Endothelial cell of umbilical vein (primary cell): Measurements from ENCODE around the gene DISP3. TPM values are rescaled to one million over a fixed set of nuclear protein-coding genes. Genes with fewer than 3 reads are reported as not detected.

Source experiments
- BruUV-seq: library from RNA; stranded (reverse); fragments of 400-500 nt; replicated peaks from 2 replicates; lab custom pipeline; 2021; lab: Mats Ljungman, UMichigan
- CTCF ChIA-PET: fragments of 300-600, 350-600 bp; sonication (Branson Sonifier 250); formaldehyde crosslinking; loops from one replicate; lab custom pipeline; 2021; ENCODE audit warnings: antibody characterized with exemption, inconsistent platforms; lab: Charles Lee
- POLR2A ChIA-PET: fragments of 300-600, 350-600 bp; sonication (Branson Sonifier 250); formaldehyde crosslinking; loops from one replicate; lab custom pipeline; 2021; ENCODE audit warnings: antibody characterized with exemption, inconsistent platforms; lab: Charles Lee
- DNase-seq: peaks from one replicate; pipeline ENCODE4 v3.0.0-alpha.2; 2011; ENCODE audit warnings: low read depth, low spot score
- FAIRE-seq: peaks from 2 replicates; lab custom pipeline; 2011; peaks lifted over from hg19 to GRCh38; lab: Jason Lieb, UNC
- H2AFZ ChIP-seq: 2 replicates; pipeline ENCODE4 v1.6.0; 2012; ENCODE audit warnings: low read depth, low read length, control low read depth, inconsistent platforms
- H3K27ac ChIP-seq: 2 replicates; pipeline ENCODE4 v1.5.1; 2011; ENCODE audit warnings: low read depth, mild to moderate bottlenecking, control low read depth, low read length, moderate library complexity; ENCODE audit not compliant: insufficient read depth
- H3K27me3 ChIP-seq, 2 experiments: 2 replicates each; pipeline versions ENCODE4 v1.6.0 to v1.6.1; 2011; ENCODE audit warnings: low read length in 2 of 2, mixed read lengths in 1 of 2; ENCODE audit not compliant: control insufficient read depth in 2 of 2, insufficient read depth in 2 of 2
- H3K36me3 ChIP-seq, 2 experiments: 2 replicates in 1 of 2; 3 replicates in 1 of 2; pipeline ENCODE4 v1.5.1; 2011; ENCODE audit warnings: low read length in 2 of 2, mild to moderate bottlenecking in 1 of 2, moderate library complexity in 1 of 2; ENCODE audit not compliant: control insufficient read depth in 2 of 2, insufficient read depth in 2 of 2; ENCODE audit errors: extremely low read depth in 1 of 2
- H3K4me1 ChIP-seq: 3 replicates; pipeline ENCODE4 v1.5.1; 2011; ENCODE audit warnings: mild to moderate bottlenecking, low read length; ENCODE audit not compliant: control insufficient read depth, insufficient read depth; ENCODE audit errors: extremely low read depth
- H3K4me2 ChIP-seq: 2 replicates; pipeline ENCODE4 v1.6.1; 2011; ENCODE audit warnings: low read length, control low read depth, mixed read lengths; ENCODE audit not compliant: insufficient read depth
- H3K4me3 ChIP-seq, 3 experiments: fragments of 200-600 bp in 1 of 3; sonication (generic), shearing (Covaris generic) in 1 of 3; replicated peaks in 1 of 3; 2 replicates each; pipeline ENCODE4 v1.5.1; 2011 to 2016; ENCODE audit warnings: control low read depth in 3 of 3, low read length in 3 of 3, mild to moderate bottlenecking in 2 of 3, inconsistent platforms in 1 of 3, low read depth in 1 of 3, moderate library complexity in 1 of 3; ENCODE audit not compliant: insufficient read depth in 1 of 3
- H3K79me2 ChIP-seq: 2 replicates; pipeline ENCODE4 v1.6.0; 2012; ENCODE audit warnings: low read length, inconsistent platforms; ENCODE audit not compliant: control insufficient read depth, insufficient read depth
- H3K9ac ChIP-seq: replicated peaks from 2 replicates; pipeline ENCODE3; 2011; ENCODE audit warnings: low read length, control low read depth; ENCODE audit not compliant: insufficient read depth; ENCODE audit errors: extremely low read depth
- H3K9me1 ChIP-seq: replicated peaks from 3 replicates; pipeline ENCODE4 v1.6.0; 2011; ENCODE audit warnings: mild to moderate bottlenecking, low read length; ENCODE audit not compliant: control insufficient read depth, insufficient read depth; ENCODE audit errors: extremely low read depth
- H3K9me3 ChIP-seq: replicated peaks from 2 replicates; pipeline ENCODE4 v1.5.1; 2012; ENCODE audit warnings: low read length, inconsistent platforms; ENCODE audit not compliant: control insufficient read depth, insufficient read depth
- H4K20me1 ChIP-seq: replicated peaks from 2 replicates; pipeline ENCODE3; 2011; ENCODE audit warnings: mild to moderate bottlenecking, low read length; ENCODE audit not compliant: control insufficient read depth, insufficient read depth; ENCODE audit errors: extremely low read depth
- CTCF ChIP-seq, 2 donors: IDR thresholded peaks; 1 replicate in 1 of 2; 2 replicates in 1 of 2; pipeline ENCODE4 v1.5.1; 2011; ENCODE audit warnings: low read length in 2 of 2, mild to moderate bottlenecking in 2 of 2, moderate library complexity in 2 of 2, control low read depth in 1 of 2, inconsistent platforms in 1 of 2, low read depth in 1 of 2; ENCODE audit not compliant: insufficient read depth in 1 of 2; ENCODE audit errors: extremely low read depth in 1 of 2
- GATA2 ChIP-seq: IDR thresholded peaks from 2 replicates; pipeline ENCODE4 v1.7.0; 2011; ENCODE audit warnings: low read depth, mild to moderate bottlenecking, moderate library complexity, mixed read lengths, low read length; ENCODE audit not compliant: insufficient read length, insufficient read depth
- JUN ChIP-seq: IDR thresholded peaks from 2 replicates; pipeline ENCODE4 v1.6.1; 2011; ENCODE audit warnings: borderline replicate concordance, low read depth; ENCODE audit not compliant: insufficient read length, insufficient read depth
- MAX ChIP-seq: IDR thresholded peaks from 2 replicates; pipeline ENCODE4 v1.6.1; 2011; ENCODE audit not compliant: insufficient read depth, insufficient read length
- MYC ChIP-seq: IDR thresholded peaks from one replicate; pipeline ENCODE4 v1.6.1; 2011; ENCODE audit warnings: mild to moderate bottlenecking, low read depth, low read length
- POLR2A ChIP-seq: IDR thresholded peaks from 2 replicates; pipeline ENCODE4 v1.6.1; 2012; ENCODE audit warnings: low read depth, mild to moderate bottlenecking, control low read depth, low read length
- dilution Hi-C: fragments of 300-500 bp; cut with MboI; formaldehyde crosslinking; loops from one replicate; pipeline ENCODE4 v1.15.0; 2019; ENCODE audit warnings: low sequenced_read_pairs; ENCODE audit not compliant: extremely low pct_ligation_motif_present
- intact Hi-C: fragments of 100-400 bp; cut with micrococcal nuclease; formaldehyde crosslinking; loops from one replicate; pipeline ENCODE4 v1.10.0; 2022
- polyA plus RNA-seq, 4 experiments: library from polyadenylated mRNA; depleted of rRNA in 3 of 4; stranded (reverse) in 3 of 4; unstranded in 1 of 4; fragments of >200 nt; gene quantifications; 2 replicates each; pipeline versions ENCODE4 v1.2.1 to v1.2.3, GENCODE V29; 2011 to 2012; ENCODE audit warnings: missing spikeins in 1 of 4
- total RNA-seq: library from RNA; stranded (reverse); gene quantifications from 2 replicates; pipeline ENCODE4 v1.2.3, GENCODE V29; 2021

Gene DISP3
- total and polyA plus RNA-seq, 2 donors (not counting 3 experiments of a cell fraction or from before 2014, with no cell fraction given): 0.26 to 0.49 TPM

GRCh38 chr1:11546456-11546855 is 67.5 kb downstream of the DISP3 start:
- H3K79me2 ChIP-seq: no peaks in the 10 kb centered on the region
- POLR2A ChIA-PET: no interaction called here
- H3K4me2 ChIP-seq: no peak overlapping the region
- no peak overlapping the region for H3K9ac ChIP-seq
- no peak overlapping the region for H3K4me3 ChIP-seq
- no peaks in the 10 kb centered on the region for H3K27me3 ChIP-seq
- dilution Hi-C loops (no loop called here), intact Hi-C loops (no loop called here)
- CTCF ChIA-PET: no interaction called here
- FAIRE-seq: no peak
- TF ChIP-seq POLR2A (no peak), JUN (no peak), MYC (no peak), GATA2 (no peak), MAX (no peak), CTCF (IDR thresholded peaks at IDR 0.05; ENCODE audit: extremely low read depth in 1 of 2, insufficient read depth in 1 of 2, low read depth in 1 of 2, low read length in 2 of 2) (no peak)
- no TSS peak for BruUV-seq
- H3K27ac ChIP-seq: no peak overlapping the region
- no peak overlapping the region for H2AFZ ChIP-seq
- H3K4me1 ChIP-seq: no peaks in the 10 kb centered on the region
- no peak for DNase-seq
- H4K20me1 ChIP-seq: no peaks in the 10 kb centered on the region
- no peaks in the 10 kb centered on the region for H3K9me3 ChIP-seq
- H3K36me3 ChIP-seq: no peaks in the 10 kb centered on the region
- no peaks in the 10 kb centered on the region for H3K9me1 ChIP-seq
